HCT116 (cell line): ENCODE data around the gene CXXC5.

ENCODE experiments used
- CEBPB ChIP-seq: IDR thresholded peaks from 2 replicates; pipeline ENCODE4 v1.6.1; 2012; ENCODE audit warnings: low read depth
- CTCF ChIP-seq, 3 experiments: fragments of 200-600 bp in 1 of 3; sonication (generic) in 1 of 3; IDR thresholded peaks in 2 of 3; conservative IDR thresholded peaks in 1 of 3; 2 replicates each; pipeline ENCODE4 v1.5.1; 2012 to 2017; ENCODE audit warnings: low read depth in 2 of 3, low read length in 2 of 3, antibody characterized with exemption in 1 of 3, borderline replicate concordance in 1 of 3, control low read depth in 1 of 3, mild to moderate bottlenecking in 1 of 3, mixed read lengths in 1 of 3, mixed run types in 1 of 3, moderate library complexity in 1 of 3; ENCODE audit not compliant: insufficient read depth in 1 of 3
- EGR1 ChIP-seq: IDR thresholded peaks from 2 replicates; pipeline ENCODE4 v1.6.1; 2012; ENCODE audit warnings: low read depth
- ELF1 ChIP-seq: IDR thresholded peaks from 2 replicates; pipeline ENCODE4 v1.6.1; 2012; ENCODE audit warnings: low read depth, borderline replicate concordance
- EZH2 ChIP-seq: fragments of 200-600 bp; sonication (generic); IDR thresholded peaks from 2 replicates; pipeline ENCODE4 v1.6.1; 2017; ENCODE audit warnings: antibody characterized with exemption, mixed run types
- EZH2phosphoT487 ChIP-seq: fragments of 200-600 bp; IDR thresholded peaks from 2 replicates; pipeline ENCODE4 v1.6.1; 2018; ENCODE audit warnings: antibody characterized with exemption, borderline replicate concordance
- POLR2A ChIP-seq: IDR thresholded peaks from 2 replicates; pipeline ENCODE4 v1.7.0; 2011; ENCODE audit warnings: borderline replicate concordance; ENCODE audit not compliant: insufficient read depth, insufficient read length; ENCODE audit errors: extremely low read depth
- POLR2AphosphoS5 ChIP-seq: IDR thresholded peaks from 2 replicates; pipeline ENCODE4 v1.6.1; 2011; ENCODE audit warnings: mild to moderate bottlenecking, low read depth, low read length, moderate library complexity
- REST ChIP-seq: IDR thresholded peaks from 2 replicates; pipeline ENCODE4 v1.6.1; 2012; ENCODE audit warnings: low read depth
- SP1 ChIP-seq: IDR thresholded peaks from 2 replicates; pipeline ENCODE4 v1.6.1; 2012; ENCODE audit warnings: low read depth
- YY1 ChIP-seq: IDR thresholded peaks from 2 replicates; pipeline ENCODE4 v1.6.1; 2011; ENCODE audit warnings: low read length, low read depth, moderate library complexity, mild to moderate bottlenecking; ENCODE audit not compliant: insufficient replicate concordance; ENCODE audit errors: extremely low read depth

- no peak for TF ChIP-seq CTCF (IDR thresholded peaks at IDR 0.05 in 2 of 3, conservative IDR thresholded peaks at IDR 0.05 in 1 of 3; ENCODE audit: borderline replicate concordance in 1 of 3, insufficient read depth in 1 of 3, low read depth in 2 of 3, low read length in 2 of 3)
- TF ChIP-seq SP1 = no peak
- no peak for TF ChIP-seq POLR2A
- TF ChIP-seq EZH2 = no peak
- TF ChIP-seq POLR2AphosphoS5 = no peak
- no peak for TF ChIP-seq YY1
- no peak for TF ChIP-seq EZH2phosphoT487
- TF ChIP-seq CEBPB = no peak
- no peak for TF ChIP-seq EGR1
- no peak for TF ChIP-seq ELF1
- TF ChIP-seq REST = no peak
These were observed 75.9 kb downstream of the CXXC5 start for GRCh38 chr5:139723986-139724587.
